A549 (cell line): Measurements from ENCODE around the gene OR6C65. TPM values are rescaled to one million over a fixed set of nuclear protein-coding genes. Genes with fewer than 3 reads are reported as not detected.
A peak's percentile ranks its signal among the peaks of the same experiment; 100 is the strongest.
"Not testable (repeated sequence)": the region's sequence is repeated elsewhere in the genome, so short reads cannot be mapped to it uniquely, and the experiment has no call there.

Experiments
- ATAC-seq, 2 experiments: fragments of 200-7000 bp in 1 of 2; fragments of >200 bp in 1 of 2; cut with Nextera tagmentation in 1 of 2; cut with Tn5 transposase in 1 of 2; 3 replicates each; pipeline versions ENCODE4 v1.8.0 to v1.9.1; 2018 to 2020; ENCODE audit warnings: mild to moderate bottlenecking in 1 of 2, moderate library complexity in 1 of 2
- CTCF ChIA-PET: fragments of 300-600 bp; sonication (Branson Sonifier 250); formaldehyde crosslinking; extraction: SDS; loops from one replicate; lab custom pipeline; 2021; ENCODE audit warnings: antibody characterized with exemption, inconsistent platforms; lab: Yijun Ruan, JAX
- POLR2A ChIA-PET: fragments of 350-600 bp; formaldehyde crosslinking; extraction: SDS; loops from one replicate; lab custom pipeline; 2021; ENCODE audit warnings: antibody characterized with exemption, inconsistent platforms; lab: Yijun Ruan, JAX
- DNase-seq, 2 experiments: peaks; one replicate each; pipeline versions ENCODE4 v3.0.0 to v3.0.0-alpha.2; 2011 to 2016; ENCODE audit warnings: low read depth in 1 of 2, low spot score in 1 of 2
- FAIRE-seq: peaks from 2 replicates; lab custom pipeline; 2011; peaks lifted over from hg19 to GRCh38; lab: Jason Lieb, UNC
- H3K27ac ChIP-seq, 2 experiments: fragments of >200 bp; sonication (Bioruptor Twin); formaldehyde crosslinking; 3 replicates each; pipeline ENCODE4 v1.5.1; 2016 to 2017
- H3K4me1 ChIP-seq: fragments of >200 bp; sonication (Bioruptor Twin); formaldehyde crosslinking; 3 replicates; pipeline ENCODE4 v1.6.1; 2016
- H3K4me2 ChIP-seq: fragments of >200 bp; sonication (Bioruptor Twin); formaldehyde crosslinking; 3 replicates; pipeline ENCODE4 v1.6.1; 2016
- H3K4me3 ChIP-seq: fragments of >200 bp; sonication (Bioruptor Twin); formaldehyde crosslinking; 3 replicates; pipeline ENCODE4 v1.5.1; 2016
- H3K9me3 ChIP-seq: fragments of >200 bp; sonication (Bioruptor Twin); formaldehyde crosslinking; 3 replicates; pipeline ENCODE4 v1.6.1; 2016
- EP300 ChIP-seq, 2 experiments: fragments of >200 bp; sonication (Bioruptor Twin); formaldehyde crosslinking; IDR thresholded peaks; 2 replicates in 1 of 2; 3 replicates in 1 of 2; pipeline ENCODE4 v1.6.1; 2016 to 2017
- FOSL2 ChIP-seq, 2 experiments: fragments of 450-650 bp in 1 of 2; fragments of >200 bp in 1 of 2; sonication (Bioruptor Twin) in 1 of 2; formaldehyde crosslinking; IDR thresholded peaks; 2 replicates each; pipeline versions ENCODE4 v1.5.0 to v1.6.1; 2016 to 2020; ENCODE audit warnings: mild to moderate bottlenecking in 1 of 2, moderate library complexity in 1 of 2
- HES2 ChIP-seq: fragments of >200 bp; sonication (Bioruptor Twin); formaldehyde crosslinking; IDR thresholded peaks from 2 replicates; pipeline ENCODE4 v1.6.1; 2016
- HEYL ChIP-seq: fragments of 250-450 bp; sonication (Bioruptor Pico); IDR thresholded peaks from 2 replicates; pipeline ENCODE4 v1.8.0; 2021; ENCODE audit warnings: mild to moderate bottlenecking, moderate library complexity
- HOXB5 ChIP-seq: fragments of 250-450 bp; sonication (Bioruptor Pico); IDR thresholded peaks from 2 replicates; pipeline ENCODE4 v1.5.0; 2020; ENCODE audit warnings: mild to moderate bottlenecking, moderate library complexity
- MAFK ChIP-seq: fragments of 450-650 bp; IDR thresholded peaks from 2 replicates; pipeline ENCODE4 v1.6.1; 2014; ENCODE audit not compliant: partially characterized antibody
- PBX3 ChIP-seq: IDR thresholded peaks from 2 replicates; pipeline ENCODE4 v1.6.1; 2012
- PHF8 ChIP-seq: fragments of 200-600 bp; sonication (generic); IDR thresholded peaks from 2 replicates; pipeline ENCODE4 v1.6.1; 2016; ENCODE audit warnings: low read depth, mild to moderate bottlenecking, antibody characterized with exemption, moderate library complexity, borderline replicate concordance
- RARB ChIP-seq: fragments of 250-450 bp; sonication (Bioruptor Pico); IDR thresholded peaks from 2 replicates; pipeline ENCODE4 v1.8.0; 2021; ENCODE audit warnings: mild to moderate bottlenecking, moderate library complexity
- WGBS: methylation state at CpG from one replicate; pipeline ENCODE4 v1.1.6; 2017; ENCODE audit errors: missing lambda C conversion rate; 5-methylcytosine and 5-hydroxymethylcytosine counted together
- polyA plus RNA-seq, 4 experiments: library from polyadenylated mRNA; depleted of rRNA in 3 of 4; stranded (reverse); fragments of >200 nt; fragmentation: RNase III in 1 of 4; extraction: RNeasy Plus Mini Kit Qiagen cat#74134 plus additional on column Dnase treatment in 1 of 4; gene quantifications; 2 replicates in 3 of 4; 3 replicates in 1 of 4; pipeline ENCODE4 v1.2.3, GENCODE V29; 2011 to 2017
- TF ChIP-seq, protein P1 (sequence below): fragments of 450-650 bp; IDR thresholded peaks from 2 replicates; pipeline ENCODE4 v1.6.1; 2014; ENCODE audit warnings: antibody characterized with exemption
- TF ChIP-seq, protein P2 (sequence below): fragments of 200-600 bp; sonication (generic); IDR thresholded peaks from 2 replicates; pipeline ENCODE4 v1.6.1; 2016; ENCODE audit warnings: antibody characterized with exemption, mild to moderate bottlenecking, moderate library complexity

Gene OR6C65
- polyA plus RNA-seq, 2 of the 4 experiments (the other 2 are of a cell fraction) = not detected

DNA sequence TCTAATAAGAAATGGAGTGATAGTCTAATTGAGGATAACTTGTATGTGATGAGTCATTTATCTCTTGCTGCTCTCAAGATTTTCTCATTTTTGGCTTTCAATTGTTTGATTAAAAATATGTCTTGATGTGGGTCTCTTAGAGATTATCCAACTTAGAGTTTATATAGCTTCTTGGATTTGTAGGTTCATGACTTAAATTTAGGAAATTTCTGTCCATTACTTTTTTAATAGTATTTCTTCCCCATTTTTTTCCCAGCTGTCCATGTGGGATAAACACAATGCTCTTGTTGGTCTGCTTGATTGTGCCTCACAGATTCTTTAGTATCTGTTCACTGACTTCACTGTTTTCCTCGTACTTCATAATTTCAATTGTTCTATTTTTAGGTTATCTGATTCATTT is 7.5 kb downstream of the OR6C65 start:
- no peaks in the 10 kb centered on the region for H3K4me1 ChIP-seq
- H3K9me3 ChIP-seq = no peaks in the 10 kb centered on the region
- WGBS = 0% methylated on average over 1 of the region's 1 CpG
- TF ChIP-seq RARB (CRISPR knock-in tag) = no peak
- TF ChIP-seq PHF8 = no peak
- no peak for TF ChIP-seq FOSL2 (IDR thresholded peaks at IDR 0.05)
- TF ChIP-seq FOSL2 (CRISPR knock-in tag; IDR thresholded peaks at IDR 0.05) = peak; percentile 31; the same call in 1 of the 2 replicates
- TF ChIP-seq HEYL (CRISPR knock-in tag) = no peak
- no peak for DNase-seq
- H3K4me3 ChIP-seq = no peak overlapping the region
- ChIA-PET CTCF (no interaction called here), POLR2A (no interaction called here)
- FAIRE-seq = no peak
- no peak overlapping the region for H3K27ac ChIP-seq
- ATAC-seq = no peak
- no peak overlapping the region for H3K4me2 ChIP-seq

GRCh38 chr12:55409133-55409532 is 8.8 kb downstream of the OR6C65 start:
- FAIRE-seq, H3K4me3 ChIP-seq, H3K4me2 ChIP-seq, H3K27ac ChIP-seq, H3K9me3 ChIP-seq, H3K4me1 ChIP-seq, ATAC-seq, POLR2A ChIA-PET, DNase-seq, CTCF ChIA-PET: not testable (repeated sequence)
- peak; percentile 82 for TF ChIP-seq MAFK
- WGBS = 3% methylated on average over 1 of the region's 1 CpG

- H3K4me2 ChIP-seq, H3K27ac ChIP-seq, H3K4me3 ChIP-seq, H3K9me3 ChIP-seq, ATAC-seq, CTCF ChIA-PET, DNase-seq, H3K4me1 ChIP-seq, POLR2A ChIA-PET, FAIRE-seq: not testable (repeated sequence)
- WGBS = 72% methylated on average over 15 of the region's 15 CpGs
These were observed 11.8 kb downstream of the OR6C65 start for GRCh38 chr12:55412138-55412537.

DNA sequence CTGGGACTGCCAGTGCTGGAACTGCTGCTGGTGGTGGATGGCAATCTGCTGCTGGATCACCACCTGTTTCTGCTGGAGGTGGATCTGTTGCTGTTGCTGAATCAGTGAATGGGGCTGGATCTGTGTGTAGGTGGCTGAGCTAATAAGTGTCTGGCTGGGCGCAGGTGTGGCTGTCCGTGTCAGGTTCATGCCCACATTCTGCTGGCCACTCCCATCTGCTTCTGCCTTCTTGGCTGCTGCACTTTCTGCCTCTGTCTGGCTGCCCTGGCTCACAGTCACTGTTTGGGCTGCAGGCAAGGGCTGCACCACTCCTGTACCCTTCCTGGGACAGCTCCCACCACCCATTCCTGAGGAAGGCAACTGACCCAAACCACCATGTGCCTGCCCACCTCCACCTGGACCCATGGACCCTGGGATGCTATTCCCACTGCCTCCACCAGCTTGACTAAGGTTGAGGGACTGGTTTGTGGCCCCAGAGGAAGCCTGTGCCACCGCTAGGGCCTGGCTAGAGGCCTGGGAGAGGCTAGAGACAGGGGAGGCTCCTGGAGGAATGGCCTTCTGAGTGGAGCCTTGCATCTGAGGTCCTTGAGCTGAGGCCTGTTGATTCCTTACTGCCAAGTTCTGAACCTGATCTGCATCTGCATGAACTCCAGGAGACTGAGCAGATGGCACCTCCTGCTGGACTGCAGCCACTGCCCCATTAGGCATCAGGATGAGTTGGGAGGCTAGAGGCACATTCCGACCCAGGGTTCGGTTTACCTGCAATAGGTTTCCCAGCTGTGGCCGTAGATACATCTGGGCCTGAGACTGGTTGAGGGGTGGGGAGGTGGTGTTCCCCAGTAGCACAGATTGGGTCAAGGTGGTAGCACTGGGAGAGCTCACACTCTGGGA is 13.4 kb downstream of the OR6C65 start:
- FAIRE-seq, H3K9me3 ChIP-seq, H3K27ac ChIP-seq, CTCF ChIA-PET, POLR2A ChIA-PET, H3K4me3 ChIP-seq, H3K4me2 ChIP-seq, H3K4me1 ChIP-seq, DNase-seq: not testable (repeated sequence)
- peak in 1 of 2 experiments; percentile 57; a peak in 3 of 6 replicates for ATAC-seq
- 10% methylated on average over 2 of the region's 6 CpGs for WGBS

DNA sequence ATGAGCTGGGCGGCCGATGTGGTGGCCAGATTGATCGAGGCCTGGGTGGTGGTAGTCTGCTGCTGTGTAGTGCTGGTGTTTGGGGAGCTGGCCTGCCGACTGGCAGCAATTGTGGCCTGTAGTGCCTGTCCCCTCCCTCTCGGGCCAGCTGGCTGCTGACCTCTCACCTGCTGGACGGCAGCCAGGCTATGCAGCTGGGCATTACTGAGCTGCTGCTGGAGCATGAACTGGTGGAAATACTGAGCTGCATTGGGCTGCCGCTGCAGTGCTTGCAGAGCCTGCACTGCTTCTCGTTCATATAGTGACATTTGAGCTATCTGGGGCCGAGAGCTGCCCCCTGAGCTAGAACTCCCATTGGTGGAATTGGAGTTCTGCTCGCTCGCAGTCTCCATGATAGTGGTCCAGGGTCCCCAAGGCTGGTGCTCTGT is 14.1 kb downstream of the OR6C65 start:
- H3K4me3 ChIP-seq, DNase-seq, POLR2A ChIA-PET, H3K4me1 ChIP-seq, FAIRE-seq, H3K9me3 ChIP-seq, CTCF ChIA-PET, H3K4me2 ChIP-seq, ATAC-seq, H3K27ac ChIP-seq: not testable (repeated sequence)
- 54% methylated on average over 6 of the region's 11 CpGs for WGBS

DNA sequence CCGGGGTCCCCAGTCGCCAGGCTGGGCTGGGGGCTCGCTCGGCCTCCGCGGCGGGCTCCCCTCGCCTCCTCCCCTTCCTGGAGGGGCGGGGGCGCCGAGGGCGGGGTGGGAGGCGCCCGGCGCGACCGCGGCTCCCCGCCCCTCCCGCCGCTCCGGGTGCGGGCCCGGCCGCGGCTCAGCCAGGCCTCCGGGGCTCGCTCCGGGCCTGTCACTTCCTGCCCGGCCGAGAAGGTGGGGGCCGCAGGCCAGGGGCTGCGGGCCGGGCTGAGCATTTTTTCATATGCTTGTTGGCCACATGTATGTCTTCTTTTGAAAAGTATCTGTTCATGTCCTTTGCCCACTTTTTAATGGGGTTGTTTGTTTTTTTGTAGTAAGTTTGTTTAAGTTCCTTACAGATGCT is 14.6 kb downstream of the OR6C65 start:
- POLR2A ChIA-PET, H3K9me3 ChIP-seq, DNase-seq, H3K27ac ChIP-seq, H3K4me3 ChIP-seq, H3K4me1 ChIP-seq, FAIRE-seq, CTCF ChIA-PET, H3K4me2 ChIP-seq: not testable (repeated sequence)
- 18% methylated on average over 5 of the region's 34 CpGs for WGBS
- ATAC-seq = peak; percentile 62 to 97

- ChIA-PET CTCF (no interaction called here), POLR2A (no interaction called here)
- no peak for ATAC-seq
- 25% methylated on average over 1 of the region's 1 CpG for WGBS
- no peaks in the 10 kb centered on the region for H3K4me1 ChIP-seq
- DNase-seq = no peak
- no peak overlapping the region for H3K27ac ChIP-seq
- H3K4me3 ChIP-seq = no peak overlapping the region
- FAIRE-seq = no peak
- no peaks in the 10 kb centered on the region for H3K9me3 ChIP-seq
- H3K4me2 ChIP-seq = no peak overlapping the region
- TF ChIP-seq, protein P1, sequence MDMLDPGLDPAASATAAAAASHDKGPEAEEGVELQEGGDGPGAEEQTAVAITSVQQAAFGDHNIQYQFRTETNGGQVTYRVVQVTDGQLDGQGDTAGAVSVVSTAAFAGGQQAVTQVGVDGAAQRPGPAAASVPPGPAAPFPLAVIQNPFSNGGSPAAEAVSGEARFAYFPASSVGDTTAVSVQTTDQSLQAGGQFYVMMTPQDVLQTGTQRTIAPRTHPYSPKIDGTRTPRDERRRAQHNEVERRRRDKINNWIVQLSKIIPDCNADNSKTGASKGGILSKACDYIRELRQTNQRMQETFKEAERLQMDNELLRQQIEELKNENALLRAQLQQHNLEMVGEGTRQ = no peak
- TF ChIP-seq HOXB5 = no peak
- no peak for TF ChIP-seq HES2
- no peak for TF ChIP-seq EP300 (IDR thresholded peaks at IDR 0.05)
- TF ChIP-seq, protein P2, sequence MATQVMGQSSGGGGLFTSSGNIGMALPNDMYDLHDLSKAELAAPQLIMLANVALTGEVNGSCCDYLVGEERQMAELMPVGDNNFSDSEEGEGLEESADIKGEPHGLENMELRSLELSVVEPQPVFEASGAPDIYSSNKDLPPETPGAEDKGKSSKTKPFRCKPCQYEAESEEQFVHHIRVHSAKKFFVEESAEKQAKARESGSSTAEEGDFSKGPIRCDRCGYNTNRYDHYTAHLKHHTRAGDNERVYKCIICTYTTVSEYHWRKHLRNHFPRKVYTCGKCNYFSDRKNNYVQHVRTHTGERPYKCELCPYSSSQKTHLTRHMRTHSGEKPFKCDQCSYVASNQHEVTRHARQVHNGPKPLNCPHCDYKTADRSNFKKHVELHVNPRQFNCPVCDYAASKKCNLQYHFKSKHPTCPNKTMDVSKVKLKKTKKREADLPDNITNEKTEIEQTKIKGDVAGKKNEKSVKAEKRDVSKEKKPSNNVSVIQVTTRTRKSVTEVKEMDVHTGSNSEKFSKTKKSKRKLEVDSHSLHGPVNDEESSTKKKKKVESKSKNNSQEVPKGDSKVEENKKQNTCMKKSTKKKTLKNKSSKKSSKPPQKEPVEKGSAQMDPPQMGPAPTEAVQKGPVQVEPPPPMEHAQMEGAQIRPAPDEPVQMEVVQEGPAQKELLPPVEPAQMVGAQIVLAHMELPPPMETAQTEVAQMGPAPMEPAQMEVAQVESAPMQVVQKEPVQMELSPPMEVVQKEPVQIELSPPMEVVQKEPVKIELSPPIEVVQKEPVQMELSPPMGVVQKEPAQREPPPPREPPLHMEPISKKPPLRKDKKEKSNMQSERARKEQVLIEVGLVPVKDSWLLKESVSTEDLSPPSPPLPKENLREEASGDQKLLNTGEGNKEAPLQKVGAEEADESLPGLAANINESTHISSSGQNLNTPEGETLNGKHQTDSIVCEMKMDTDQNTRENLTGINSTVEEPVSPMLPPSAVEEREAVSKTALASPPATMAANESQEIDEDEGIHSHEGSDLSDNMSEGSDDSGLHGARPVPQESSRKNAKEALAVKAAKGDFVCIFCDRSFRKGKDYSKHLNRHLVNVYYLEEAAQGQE = no peak
- no peak for TF ChIP-seq PBX3
These were observed 16.6 kb downstream of the OR6C65 start for GRCh38 chr12:55416961-55417360.
